Measurements from ENCODE around the gene ANXA2R. TPM values are rescaled to one million over a fixed set of nuclear protein-coding genes. Genes with fewer than 3 reads are reported as not detected.

ANXA2R gene
- total RNA-seq, 4 donors from 2014 or later = 3.9 to 18.2 (median 5.8) TPM

GRCh38 chr5:42991404-42992087 is 48.6 kb downstream of the ANXA2R start:
- peak in 1 of 3 donors; percentile 56 for DNase-seq
- Histone ChIP-seq H3K9me3 (peaks cover 0 to 5% (median 0%) of the 10 kb centered on the region in 4 donors), H3K36me3 (no peaks in the 10 kb centered on the region), H3K27me3 (peaks cover 0 to 22% of the 10 kb centered on the region in 2 donors), H3K4me3 (peak overlapping the region; percentile 57 to 70 (median 65)), H3K27ac (peak overlapping the region; percentile 89 to 98 (median 97)), H3K4me1 (peaks cover 0 to 7% (median 0%) of the 10 kb centered on the region in 4 donors)
- TF ChIP-seq POLR2A (IDR thresholded peaks at IDR 0.05) = no peak
- TF ChIP-seq, protein P1, sequence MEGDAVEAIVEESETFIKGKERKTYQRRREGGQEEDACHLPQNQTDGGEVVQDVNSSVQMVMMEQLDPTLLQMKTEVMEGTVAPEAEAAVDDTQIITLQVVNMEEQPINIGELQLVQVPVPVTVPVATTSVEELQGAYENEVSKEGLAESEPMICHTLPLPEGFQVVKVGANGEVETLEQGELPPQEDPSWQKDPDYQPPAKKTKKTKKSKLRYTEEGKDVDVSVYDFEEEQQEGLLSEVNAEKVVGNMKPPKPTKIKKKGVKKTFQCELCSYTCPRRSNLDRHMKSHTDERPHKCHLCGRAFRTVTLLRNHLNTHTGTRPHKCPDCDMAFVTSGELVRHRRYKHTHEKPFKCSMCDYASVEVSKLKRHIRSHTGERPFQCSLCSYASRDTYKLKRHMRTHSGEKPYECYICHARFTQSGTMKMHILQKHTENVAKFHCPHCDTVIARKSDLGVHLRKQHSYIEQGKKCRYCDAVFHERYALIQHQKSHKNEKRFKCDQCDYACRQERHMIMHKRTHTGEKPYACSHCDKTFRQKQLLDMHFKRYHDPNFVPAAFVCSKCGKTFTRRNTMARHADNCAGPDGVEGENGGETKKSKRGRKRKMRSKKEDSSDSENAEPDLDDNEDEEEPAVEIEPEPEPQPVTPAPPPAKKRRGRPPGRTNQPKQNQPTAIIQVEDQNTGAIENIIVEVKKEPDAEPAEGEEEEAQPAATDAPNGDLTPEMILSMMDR (IDR thresholded peaks at IDR 0.05) = no peak

- TF ChIP-seq POLR2A (IDR thresholded peaks at IDR 0.05) = no peak
- TF ChIP-seq, protein P1 (IDR thresholded peaks at IDR 0.05) = no peak
- H3K4me3 ChIP-seq = peak overlapping the region in 3 of 4 donors; percentile 57 to 67 (median 63)
- H3K27ac ChIP-seq = peak overlapping the region; percentile 89 to 98 (median 97)
- no peaks in the 10 kb centered on the region for H3K36me3 ChIP-seq
- peaks cover 0 to 5% (median 0%) of the 10 kb centered on the region in 4 donors for H3K9me3 ChIP-seq
- H3K27me3 ChIP-seq = peaks cover 0 to 22% of the 10 kb centered on the region in 2 donors
- peaks cover 0 to 7% (median 0%) of the 10 kb centered on the region in 4 donors for H3K4me1 ChIP-seq
- no peak for DNase-seq
Observed at GRCh38 chr5:42990892-42991291, 49.2 kb downstream of the ANXA2R start.

Other genes with a start within 250 kb of the ANXA2R start
- 1,000 to 10,000 TPM in 3 of 4 donors, 100 to 1,000 TPM in 1; 404 to 5,297 (median 1,595) TPM for gene SELENOP, start 228.4 kb downstream of the ANXA2R start, total RNA-seq
- 10 to 100 TPM; 18.2 to 65.2 (median 28.0) TPM for gene ZNF131, start 80.6 kb upstream of the ANXA2R start, total RNA-seq
- not detected for gene NIM1K, start 151.9 kb upstream of the ANXA2R start, total RNA-seq

Measured in Peyer's patch (tissue), 4 donors.